HEK293 (cell line): Measurements from ENCODE around the gene SUCO.

Experiments
- ZBTB26 ChIP-seq: fragments of 450-650 bp; formaldehyde crosslinking; optimal IDR thresholded peaks from 2 replicates; pipeline ENCODE3; 2016; ENCODE audit warnings: missing biosample characterization, mild to moderate bottlenecking, missing genetic modification characterization
- ZNF302 ChIP-seq: fragments of 450-650 bp; formaldehyde crosslinking; IDR thresholded peaks from 2 replicates; pipeline ENCODE4 v1.5.1; 2016; ENCODE audit warnings: missing biosample characterization, missing genetic modification characterization, low read depth
- ZNF433 ChIP-seq: fragments of 450-650 bp; formaldehyde crosslinking; IDR thresholded peaks from 2 replicates; pipeline ENCODE4 v1.5.1; 2016; ENCODE audit warnings: missing biosample characterization, missing genetic modification characterization, low read depth
- ZNF449 ChIP-seq: fragments of 450-650 bp; formaldehyde crosslinking; IDR thresholded peaks from 2 replicates; pipeline ENCODE4 v1.5.1; 2017; ENCODE audit warnings: missing biosample characterization, mild to moderate bottlenecking, missing genetic modification characterization, moderate library complexity
- ZNF571 ChIP-seq: fragments of 450-650 bp; formaldehyde crosslinking; IDR thresholded peaks from 2 replicates; pipeline ENCODE4 v1.5.0; 2017; ENCODE audit warnings: missing biosample characterization, missing genetic modification characterization
- ZNF629 ChIP-seq: fragments of 450-650 bp; formaldehyde crosslinking; IDR thresholded peaks from 2 replicates; pipeline ENCODE4 v1.5.1; 2017; ENCODE audit warnings: missing biosample characterization, missing genetic modification characterization
- TF ChIP-seq, protein P1 (sequence below): sonication (generic); formaldehyde crosslinking; IDR thresholded peaks from 2 replicates; pipeline ENCODE4 v1.8.1; 2022; ENCODE audit warnings: mild to moderate bottlenecking, moderate library complexity, missing genetic modification reagents
- TF ChIP-seq, protein P2 (sequence below): fragments of 450-650 bp; formaldehyde crosslinking; IDR thresholded peaks from 2 replicates; pipeline ENCODE4 v1.5.1; 2016; ENCODE audit warnings: missing biosample characterization, missing genetic modification characterization

DNA sequence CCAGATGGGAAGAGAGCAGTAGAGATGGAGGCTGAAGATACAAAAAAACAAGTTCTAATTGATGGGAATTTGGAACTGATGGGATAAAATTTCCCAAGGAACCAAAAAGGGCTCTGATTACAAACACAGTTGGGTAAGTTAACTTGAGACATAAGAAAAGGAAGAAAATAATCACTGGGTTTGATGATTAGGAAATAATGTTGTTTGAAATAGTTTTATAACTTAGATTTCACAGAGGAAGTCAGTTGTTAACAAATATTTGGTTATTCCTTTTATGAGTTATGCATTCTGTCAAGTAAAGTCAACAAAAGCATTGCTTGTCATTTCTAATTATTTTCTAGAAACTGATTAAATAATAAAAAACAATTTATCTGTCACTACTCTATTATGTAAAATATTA, 20.4 kb upstream of the SUCO start:
- no peak for TF ChIP-seq ZNF449
- TF ChIP-seq ZNF302 (tag by site-specific recombination) = no peak
- TF ChIP-seq ZBTB26 (tag by site-specific recombination) = no peak
- no peak for TF ChIP-seq ZNF571
- TF ChIP-seq, protein P1, sequence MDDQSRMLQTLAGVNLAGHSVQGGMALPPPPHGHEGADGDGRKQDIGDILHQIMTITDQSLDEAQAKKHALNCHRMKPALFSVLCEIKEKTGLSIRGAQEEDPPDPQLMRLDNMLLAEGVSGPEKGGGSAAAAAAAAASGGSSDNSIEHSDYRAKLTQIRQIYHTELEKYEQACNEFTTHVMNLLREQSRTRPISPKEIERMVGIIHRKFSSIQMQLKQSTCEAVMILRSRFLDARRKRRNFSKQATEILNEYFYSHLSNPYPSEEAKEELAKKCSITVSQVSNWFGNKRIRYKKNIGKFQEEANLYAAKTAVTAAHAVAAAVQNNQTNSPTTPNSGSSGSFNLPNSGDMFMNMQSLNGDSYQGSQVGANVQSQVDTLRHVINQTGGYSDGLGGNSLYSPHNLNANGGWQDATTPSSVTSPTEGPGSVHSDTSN (CRISPR knock-in tag) = no peak
- no peak for TF ChIP-seq ZNF433 (tag by site-specific recombination)
- no peak for TF ChIP-seq ZNF629
- TF ChIP-seq, protein P2, sequence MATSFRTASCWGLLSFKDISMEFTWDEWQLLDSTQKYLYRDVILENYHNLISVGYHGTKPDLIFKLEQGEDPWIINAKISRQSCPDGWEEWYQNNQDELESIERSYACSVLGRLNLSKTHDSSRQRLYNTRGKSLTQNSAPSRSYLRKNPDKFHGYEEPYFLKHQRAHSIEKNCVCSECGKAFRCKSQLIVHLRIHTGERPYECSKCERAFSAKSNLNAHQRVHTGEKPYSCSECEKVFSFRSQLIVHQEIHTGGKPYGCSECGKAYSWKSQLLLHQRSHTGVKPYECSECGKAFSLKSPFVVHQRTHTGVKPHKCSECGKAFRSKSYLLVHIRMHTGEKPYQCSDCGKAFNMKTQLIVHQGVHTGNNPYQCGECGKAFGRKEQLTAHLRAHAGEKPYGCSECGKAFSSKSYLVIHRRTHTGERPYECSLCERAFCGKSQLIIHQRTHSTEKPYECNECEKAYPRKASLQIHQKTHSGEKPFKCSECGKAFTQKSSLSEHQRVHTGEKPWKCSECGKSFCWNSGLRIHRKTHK (tag by site-specific recombination) = no peak
